GM20000 (cell line): Measurements from ENCODE around the gene MOSPD3.
A peak's percentile ranks its signal among the peaks of the same experiment; 100 is the strongest.
"Not testable (repeated sequence)": the region's sequence is repeated elsewhere in the genome, so short reads cannot be mapped to it uniquely, and the experiment has no call there.

Experiments used
- DNase-seq: peaks from one replicate; pipeline ENCODE4 v3.0.0; 2012; ENCODE audit warnings: low spot score
- CTCF ChIP-seq: IDR thresholded peaks from 2 replicates; pipeline ENCODE4 v1.5.1; 2012; ENCODE audit warnings: mild to moderate bottlenecking, control low read depth; ENCODE audit errors: extremely low read depth, missing control alignments

The MOSPD3 gene

DNA sequence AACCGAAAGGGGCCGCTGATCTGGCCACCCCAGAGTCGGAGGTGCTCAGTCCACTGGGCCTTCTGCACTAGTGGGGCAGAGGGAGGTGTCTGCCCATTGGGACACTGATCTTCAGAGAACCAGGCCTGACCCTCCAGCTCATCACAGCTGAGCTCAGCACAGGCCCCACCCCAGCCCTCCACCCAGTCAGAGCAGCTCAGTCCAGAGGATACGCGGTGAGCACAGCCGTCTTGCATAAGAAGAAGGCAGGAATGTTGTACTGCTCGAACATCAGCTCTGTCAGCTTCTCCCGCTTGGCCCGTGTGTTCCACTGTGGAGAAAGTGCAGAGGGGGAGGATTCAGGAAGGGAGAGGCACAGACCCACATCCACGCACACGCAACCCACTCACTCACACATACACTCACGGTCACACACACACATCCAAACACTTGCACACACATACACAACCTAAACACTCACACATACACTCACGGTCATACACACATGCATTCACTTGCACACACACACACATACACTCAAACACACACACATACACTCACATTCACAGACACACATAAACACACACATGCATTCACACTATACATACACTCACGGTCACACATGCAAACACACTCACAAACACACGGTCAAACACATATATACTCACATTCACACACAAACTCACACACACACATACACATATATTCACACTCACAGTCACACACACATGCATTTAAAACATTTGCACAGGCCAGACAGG lies 37.7 kb downstream of the MOSPD3 start:
- DNase-seq, result no peak
- TF ChIP-seq CTCF, result no peak

GRCh38 chr7:100654908-100655831 lies 42.8 kb downstream of the MOSPD3 start:
- no peak for DNase-seq
- TF ChIP-seq CTCF, result no peak

DNA sequence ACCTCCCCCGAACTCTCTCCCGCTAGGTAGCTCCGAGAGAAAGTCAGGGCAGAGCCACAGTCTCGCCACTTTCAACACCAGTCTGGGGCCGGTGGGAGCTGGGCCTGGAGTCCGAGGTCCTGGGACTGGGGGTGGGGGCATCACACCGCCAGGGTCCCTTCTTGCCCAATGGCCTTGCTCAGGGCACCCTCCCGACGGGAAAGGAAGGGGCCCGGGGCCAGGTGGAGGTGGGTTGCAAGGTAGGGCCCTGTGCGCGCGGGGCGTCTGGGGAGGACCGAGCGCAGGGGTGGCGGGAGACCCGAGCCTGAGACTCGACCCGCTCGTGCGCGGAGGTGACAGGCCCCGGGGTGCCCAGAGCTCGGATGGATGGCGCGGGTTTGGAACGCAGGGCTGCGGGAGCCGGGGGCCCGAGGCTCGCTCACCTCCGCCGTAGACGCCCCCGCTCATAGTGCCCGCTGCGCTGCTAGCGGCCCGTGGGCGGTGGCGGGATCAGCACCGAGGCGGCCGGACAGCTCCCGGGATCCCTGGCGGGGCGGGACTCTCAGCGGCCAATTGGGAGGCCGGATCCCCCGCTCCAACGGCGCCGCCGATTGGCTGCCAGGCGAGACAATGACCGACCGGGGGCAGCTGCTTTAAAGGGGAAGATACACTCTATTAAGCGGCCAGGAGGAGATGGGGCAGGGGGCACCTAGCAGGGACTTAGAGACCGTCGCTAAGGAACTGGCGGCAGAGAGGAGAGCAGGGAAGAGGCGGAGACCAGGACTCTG lies 43.8 kb downstream of the MOSPD3 start, which contains the start of gene ACTL6B:
ACTL6B (minus strand) TSS at position 541 of the 767 bp plus-strand sequence; CDS start at position 447, 94 bp downstream.
- peak; percentile 68 for DNase-seq
- no peak for TF ChIP-seq CTCF

DNA sequence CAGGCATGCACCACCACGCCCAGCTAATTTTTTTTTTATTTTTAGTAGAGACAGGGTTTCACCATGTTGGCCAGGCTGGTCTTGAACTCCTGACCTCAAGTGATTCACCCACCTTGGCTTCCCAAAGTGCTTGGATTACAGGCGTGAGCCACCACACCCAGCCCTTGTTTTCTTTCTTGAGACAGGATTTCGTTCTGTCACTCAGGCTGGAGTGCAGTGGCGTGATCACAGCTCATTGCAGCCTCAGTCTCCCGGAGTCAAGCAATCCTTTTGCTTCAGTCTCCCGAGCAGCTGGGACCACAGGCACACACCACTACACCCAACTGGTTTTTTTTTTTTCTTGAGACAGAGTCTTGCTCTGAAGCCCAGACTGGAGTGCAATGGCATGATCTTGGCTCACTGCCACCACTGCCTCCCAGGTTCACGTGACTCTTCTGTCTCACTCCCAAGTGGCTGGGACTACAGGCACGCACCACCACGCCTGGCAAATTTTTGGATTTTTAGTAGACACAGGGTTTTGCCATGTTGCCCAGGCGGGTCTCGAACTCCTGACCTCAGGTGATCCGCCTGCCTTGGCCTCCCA lies 49.9 kb downstream of the MOSPD3 start:
- not testable (repeated sequence) for DNase-seq
